Osteocyte (in vitro differentiated cells): ENCODE measurements around the gene ZNF528. TPM values are rescaled to one million over a fixed set of nuclear protein-coding genes. Genes with fewer than 3 reads are reported as not detected.

Experiments used
- DNase-seq: peaks from one replicate; pipeline ENCODE4 v3.0.0; 2021; ENCODE audit warnings: mixed read lengths; ENCODE audit not compliant: unreplicated experiment; ENCODE audit errors: extremely low spot score
- H3K27ac Mint-ChIP-seq: one replicate; pipeline ENCODE4 v1.8.0; 2021; ENCODE audit warnings: mild to moderate bottlenecking, mixed read lengths; ENCODE audit not compliant: unreplicated experiment
- H3K27me3 Mint-ChIP-seq: one replicate; pipeline ENCODE4 v1.8.0; 2021; ENCODE audit warnings: mixed read lengths; ENCODE audit not compliant: unreplicated experiment
- H3K36me3 Mint-ChIP-seq: one replicate; pipeline ENCODE4 v1.8.0; 2021; ENCODE audit warnings: mixed read lengths; ENCODE audit not compliant: unreplicated experiment
- H3K4me1 Mint-ChIP-seq: one replicate; pipeline ENCODE4 v1.8.0; 2021; ENCODE audit warnings: mixed read lengths; ENCODE audit not compliant: unreplicated experiment
- H3K4me3 Mint-ChIP-seq: one replicate; pipeline ENCODE4 v1.8.0; 2021; ENCODE audit warnings: mild to moderate bottlenecking, moderate library complexity, mixed read lengths; ENCODE audit not compliant: unreplicated experiment
- H3K9me3 Mint-ChIP-seq: one replicate; pipeline ENCODE4 v1.8.0; 2021; ENCODE audit warnings: mixed read lengths; ENCODE audit not compliant: unreplicated experiment
- CTCF ChIP-seq: fragments of 200-600 bp; sonication (generic); IDR thresholded peaks from 2 replicates; pipeline ENCODE4 v1.5.0; 2021; ENCODE audit warnings: antibody characterized with exemption, mild to moderate bottlenecking, moderate library complexity
- total RNA-seq: library from RNA; stranded (reverse); gene quantifications from 2 replicates; pipeline ENCODE4 v1.2.1, GENCODE V29; 2021

ZNF528 gene
- total RNA-seq, 1 donor from 2014 or later = 1.8 TPM

- TF ChIP-seq CTCF = no peak
- Mint-ChIP-seq H3K4me1 (no peaks in the 10 kb centered on the region), H3K27ac (no peak overlapping the region), H3K9me3 (peaks cover 56% of the 10 kb centered on the region), H3K36me3 (no peaks in the 10 kb centered on the region), H3K4me3 (no peak overlapping the region), H3K27me3 (no peaks in the 10 kb centered on the region)
- no peak for DNase-seq
Measured at GRCh38 chr19:52442179-52442578, 44.5 kb downstream of the ZNF528 start.

- no peaks in the 10 kb centered on the region for H3K36me3 Mint-ChIP-seq
- peaks cover 57% of the 10 kb centered on the region for H3K9me3 Mint-ChIP-seq
- H3K4me3 Mint-ChIP-seq = no peak overlapping the region
- no peak overlapping the region for H3K27ac Mint-ChIP-seq
- no peak for DNase-seq
- H3K27me3 Mint-ChIP-seq = no peaks in the 10 kb centered on the region
- TF ChIP-seq CTCF = no peak
- no peaks in the 10 kb centered on the region for H3K4me1 Mint-ChIP-seq
Measured at GRCh38 chr19:52444506-52444905, 46.9 kb downstream of the ZNF528 start.

DNA sequence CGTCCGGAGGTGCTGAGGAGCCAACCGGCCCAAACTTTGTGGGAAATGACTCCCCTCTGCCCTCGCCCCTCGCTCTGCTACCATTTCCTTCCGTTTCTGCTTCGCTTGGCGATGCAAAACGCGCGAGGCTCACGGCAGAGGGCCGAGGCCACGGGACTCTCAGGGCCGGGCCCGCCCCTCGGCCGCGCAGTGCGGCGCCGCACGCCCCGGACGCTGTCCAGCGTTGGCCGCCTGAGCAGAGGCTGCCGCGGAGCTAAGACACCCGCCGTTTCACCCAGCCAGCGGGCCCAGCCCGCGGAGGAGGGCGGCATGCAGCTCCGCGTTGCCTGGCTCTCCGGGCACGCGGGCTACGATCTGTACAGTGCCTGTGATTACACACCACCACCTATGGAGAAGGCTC is 53.6 kb downstream of the ZNF528 start:
- no peak for DNase-seq
- Mint-ChIP-seq H3K4me3 (no peak overlapping the region), H3K9me3 (peaks cover 54% of the 10 kb centered on the region), H3K4me1 (no peaks in the 10 kb centered on the region), H3K27me3 (no peaks in the 10 kb centered on the region), H3K36me3 (no peaks in the 10 kb centered on the region), H3K27ac (no peak overlapping the region)
- no peak for TF ChIP-seq CTCF

GRCh38 chr19:52453324-52454094 is 55.9 kb downstream of the ZNF528 start, which contains the start of gene ZNF578:
ZNF578 (plus strand) TSS chr19:52453553; CDS start chr19:52501846, 48,293 bp downstream.
- H3K9me3 Mint-ChIP-seq = peaks cover 57% of the 10 kb centered on the region
- no peak within 1 kb of the TSS for H3K27ac Mint-ChIP-seq
- no peak within 1 kb of the TSS for H3K4me3 Mint-ChIP-seq
- TF ChIP-seq CTCF = no peak
- H3K27me3 Mint-ChIP-seq = no peaks in the 10 kb centered on the region
- no peaks in the 10 kb centered on the region for H3K36me3 Mint-ChIP-seq
- no peaks in the 10 kb centered on the region for H3K4me1 Mint-ChIP-seq
- no peak for DNase-seq

GRCh38 chr19:52464798-52465470 is 67.3 kb downstream of the ZNF528 start:
- H3K9me3 Mint-ChIP-seq = peaks cover 48% of the 10 kb centered on the region
- TF ChIP-seq CTCF = peak; percentile 28
- H3K36me3 Mint-ChIP-seq = no peaks in the 10 kb centered on the region

More at GRCh38 chr19:52464798-52465470, 67.3 kb downstream of the ZNF528 start:
- Mint-ChIP-seq H3K27ac (no peak overlapping the region), H3K27me3 (no peaks in the 10 kb centered on the region), H3K4me1 (no peaks in the 10 kb centered on the region), H3K4me3 (no peak overlapping the region)
- no peak for DNase-seq
